Activated CD4-positive, alpha-beta T cell treated with anti-CD3 and anti-CD28 coated beads for 1 hour (primary cell): Measurements from ENCODE around the gene CDIP1.
A peak's percentile ranks its signal among the peaks of the same experiment; 100 is the strongest.
"Not testable (repeated sequence)": the region's sequence is repeated elsewhere in the genome, so short reads cannot be mapped to it uniquely, and the experiment has no call there.

Experiments used
- DNase-seq: peaks from one replicate; pipeline ENCODE4 v3.0.0-alpha.2; 2020

CDIP1 gene

DNA sequence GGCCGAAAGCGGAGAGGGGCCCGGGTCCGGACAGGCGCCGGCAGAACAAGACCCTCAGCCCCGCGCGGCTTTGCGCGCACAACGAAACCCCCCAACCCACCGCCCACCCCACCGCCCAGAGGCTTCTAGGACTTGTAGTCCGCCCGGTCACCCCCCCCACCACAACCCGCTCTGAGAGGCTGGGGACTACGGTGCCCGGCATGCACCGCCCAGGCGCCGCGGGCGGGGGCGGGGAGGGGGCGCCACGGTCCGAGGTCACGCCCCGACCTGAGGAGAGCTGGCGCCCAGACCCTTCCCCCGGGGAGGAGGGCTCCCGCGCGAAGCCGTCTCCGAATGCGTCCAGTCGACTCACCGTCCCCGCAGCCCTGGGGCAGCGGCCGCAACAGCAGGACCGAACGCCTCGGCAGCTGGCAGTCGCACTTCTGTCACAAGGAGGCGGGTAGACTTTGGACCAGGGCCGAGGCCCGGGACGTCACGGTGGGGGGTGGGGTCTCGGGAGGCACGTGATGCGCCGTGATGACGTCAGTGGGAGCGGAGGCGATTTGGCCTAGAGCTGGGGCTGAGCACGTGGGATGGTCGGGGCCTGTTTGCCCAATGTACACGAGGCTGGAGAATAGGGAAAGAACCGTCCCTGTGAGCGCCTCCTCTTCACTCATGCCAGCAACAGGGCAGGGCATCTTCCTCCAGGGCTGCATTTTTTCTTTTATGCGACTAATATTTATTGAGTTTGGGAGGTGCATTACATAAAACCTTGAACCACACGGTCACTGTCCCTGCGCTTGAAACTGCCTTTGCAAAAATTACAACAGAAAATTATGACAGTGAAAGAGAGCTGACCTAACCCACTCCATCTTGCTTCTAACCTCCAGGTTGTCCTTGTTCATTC is at the start of gene CDIP1:
Gene CDIP1 (minus strand): TSS at position 424 of the 886 bp plus-strand sequence. CDS start 24,643 bp downstream, outside the sequence.
- DNase-seq = peak; percentile 92

DNA sequence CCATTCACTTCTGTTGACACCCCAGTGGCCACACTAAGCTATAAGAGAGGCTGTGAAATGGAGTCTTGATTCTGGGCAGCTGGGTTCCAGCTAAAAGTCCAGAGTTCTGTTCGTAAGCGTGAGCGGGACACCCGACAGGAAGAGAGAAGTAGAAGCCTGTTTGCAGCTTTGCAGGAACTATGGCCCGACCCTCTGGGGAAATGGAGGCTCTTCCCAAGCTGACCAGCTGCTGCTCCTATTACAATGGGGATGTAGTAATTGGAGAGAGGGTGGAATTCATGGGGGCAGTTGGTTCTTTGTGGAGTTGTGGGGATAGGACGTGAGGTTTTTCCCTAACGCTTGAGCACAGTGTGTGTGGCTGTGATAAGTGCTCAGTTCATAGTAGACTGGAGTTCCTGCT is 47.7 kb upstream of the CDIP1 start:
- DNase-seq = no peak

DNA sequence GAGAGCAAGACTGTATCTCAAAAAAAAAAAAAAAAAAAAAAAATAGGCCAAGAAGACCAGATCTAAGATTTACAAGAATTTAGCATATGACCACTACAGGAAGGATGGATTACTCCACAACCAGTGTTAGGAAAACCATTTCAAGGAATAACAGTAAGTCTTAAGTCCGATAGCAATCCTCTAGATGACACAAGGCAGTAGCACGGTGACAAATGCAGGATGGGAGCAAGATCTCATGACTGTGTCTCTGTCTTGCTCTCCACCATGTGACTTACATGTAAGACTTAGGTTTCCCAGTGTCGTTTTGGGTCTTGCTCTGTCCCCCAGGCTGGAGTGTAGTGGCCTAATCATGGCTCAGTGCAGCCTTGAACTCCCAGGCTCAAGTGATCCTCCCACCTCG is 45.3 kb upstream of the CDIP1 start:
- DNase-seq = no peak

DNA sequence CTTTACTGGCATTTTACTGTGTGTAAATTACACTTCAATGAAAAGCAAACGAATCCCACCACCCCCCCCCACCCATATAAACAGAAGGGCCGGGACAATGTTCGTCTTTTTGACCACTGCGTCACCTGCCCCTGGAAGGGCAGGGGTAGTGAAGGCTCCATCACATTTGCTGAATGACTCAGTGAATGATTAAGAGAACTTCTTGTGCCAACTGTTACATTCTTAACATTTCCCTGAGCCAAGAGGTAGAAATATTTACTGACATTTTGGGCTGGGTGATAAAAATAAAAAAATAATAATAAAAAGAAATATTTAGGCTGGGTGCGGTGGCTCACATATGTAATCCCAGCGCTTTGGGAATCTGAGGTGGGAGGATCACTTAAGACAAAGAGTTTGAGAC is 41.7 kb upstream of the CDIP1 start:
- DNase-seq = no peak

DNA sequence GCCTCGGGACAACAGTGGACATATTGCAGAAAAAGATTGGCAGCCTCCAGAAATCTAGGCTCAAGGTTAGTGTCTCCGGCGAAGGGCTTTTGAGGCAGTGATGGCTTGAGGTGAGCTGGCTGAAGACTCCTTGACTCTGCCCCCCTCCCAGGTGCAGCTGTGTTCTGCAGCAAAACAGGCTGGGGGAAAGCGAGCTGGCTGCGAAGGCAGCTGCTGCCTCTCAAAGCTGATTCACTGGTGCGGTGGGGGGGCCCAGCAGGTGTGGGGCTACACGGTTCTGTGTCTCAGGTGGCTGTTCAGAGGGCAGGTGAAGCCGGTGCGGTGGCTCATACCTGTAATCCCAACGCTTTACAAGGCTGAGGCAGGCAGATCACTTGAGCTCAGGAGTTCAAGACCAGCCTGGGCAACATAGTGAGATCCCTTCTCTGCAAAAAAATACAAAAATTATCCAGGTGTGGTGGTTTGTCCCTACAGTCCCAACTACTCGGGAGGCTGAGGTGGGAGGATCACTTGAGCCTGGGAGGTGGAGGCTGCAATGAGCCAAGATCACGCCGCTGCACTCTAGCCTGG is 40.5 kb upstream of the CDIP1 start:
- no peak for DNase-seq

DNA sequence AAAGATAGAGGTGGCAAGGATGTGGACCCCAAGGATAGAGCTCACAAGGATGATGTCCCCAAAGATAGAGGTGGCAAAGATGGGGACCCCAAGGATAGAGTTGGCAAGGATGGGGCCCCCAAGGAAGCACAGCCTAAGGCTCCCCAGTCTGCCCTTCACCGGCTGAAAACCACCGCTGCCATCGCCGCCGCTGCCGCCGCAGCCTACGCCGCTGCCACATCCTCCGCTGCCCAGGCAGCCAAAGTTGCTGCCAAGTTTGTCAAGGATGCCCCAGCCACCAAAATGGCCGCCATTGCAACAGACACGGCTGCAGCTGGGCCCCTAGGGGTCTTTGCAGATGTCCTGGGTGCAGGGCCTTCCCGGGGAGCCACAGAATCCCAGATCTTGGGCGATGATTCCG is 37.4 kb upstream of the CDIP1 start:
- DNase-seq = no peak

DNA sequence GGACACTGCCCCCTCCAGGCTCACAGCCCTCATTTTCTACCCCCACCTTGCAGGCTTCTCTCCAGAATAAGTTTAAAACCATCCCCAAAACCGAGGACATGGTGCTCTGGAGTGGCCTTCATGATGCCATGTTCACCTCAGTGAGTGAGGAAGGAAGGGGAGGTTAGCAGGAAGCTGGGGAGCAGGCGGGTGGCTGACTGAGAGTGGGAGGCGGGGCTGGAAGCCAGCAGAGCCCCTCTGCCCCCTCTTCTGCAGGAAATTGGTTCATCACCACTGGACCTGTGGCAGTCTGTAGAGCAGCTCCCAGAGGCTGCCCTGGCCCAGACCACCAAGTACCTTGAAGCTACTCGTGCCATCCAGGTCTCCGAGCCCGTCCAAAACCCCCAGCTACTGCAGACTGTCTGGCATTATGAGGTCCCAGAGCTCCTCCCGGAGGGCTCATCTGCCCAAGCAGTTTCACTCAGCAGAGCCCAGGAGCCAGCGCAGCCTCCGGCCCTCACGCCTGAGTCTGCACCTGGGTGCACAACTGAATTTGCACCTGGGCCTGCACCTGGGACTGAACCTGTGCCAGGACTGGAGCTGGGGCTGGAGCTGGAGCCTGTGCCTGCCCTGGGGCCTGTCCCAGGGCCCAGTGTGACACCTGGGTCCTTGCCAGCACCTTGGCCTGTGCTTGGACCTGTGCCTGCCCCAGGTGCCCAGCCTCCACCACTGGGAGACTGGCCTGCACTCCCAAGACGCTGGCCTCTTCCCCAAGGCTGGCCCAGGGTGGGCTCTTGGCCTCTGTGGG is 36.5 kb upstream of the CDIP1 start:
- no peak for DNase-seq

DNA sequence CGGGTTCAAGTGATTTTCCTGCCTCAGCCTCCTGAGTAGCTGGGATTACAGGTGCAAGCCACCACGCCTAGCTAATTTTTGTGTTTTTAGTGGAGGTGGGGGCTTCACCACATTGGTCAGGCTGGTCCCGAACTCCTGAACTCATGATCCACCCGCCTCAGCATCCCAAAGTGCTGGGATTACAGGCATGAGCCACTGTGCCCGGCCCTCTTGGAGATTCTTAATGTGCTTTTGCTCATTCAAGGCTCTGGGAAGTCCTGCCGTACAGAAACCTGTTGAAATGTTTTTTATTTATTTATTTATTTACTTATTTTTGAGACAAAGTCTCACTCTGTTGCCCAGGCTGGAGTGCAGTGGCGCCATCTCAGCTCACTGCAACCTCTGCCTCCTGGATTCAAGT is 35.4 kb upstream of the CDIP1 start:
- DNase-seq = not testable (repeated sequence)

DNA sequence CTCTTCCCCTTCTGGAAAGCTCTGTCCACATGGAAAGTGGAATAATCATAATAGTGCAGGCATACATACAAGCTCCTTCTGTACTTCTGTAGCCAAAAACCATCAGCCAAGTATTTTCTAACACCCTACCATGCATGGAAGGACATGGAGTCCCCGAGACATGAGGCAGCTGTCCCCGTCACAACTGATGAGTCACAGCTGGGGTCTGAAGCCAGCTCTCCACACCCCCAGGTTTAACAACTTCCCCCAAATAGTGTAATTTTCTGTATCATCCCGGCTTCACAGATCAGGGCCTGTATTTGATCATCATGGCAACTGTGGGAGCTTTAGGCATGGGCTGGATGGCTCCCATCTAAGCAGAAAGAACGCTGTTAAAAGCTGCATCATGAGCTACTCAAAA is 34.1 kb upstream of the CDIP1 start:
- no peak for DNase-seq

DNA sequence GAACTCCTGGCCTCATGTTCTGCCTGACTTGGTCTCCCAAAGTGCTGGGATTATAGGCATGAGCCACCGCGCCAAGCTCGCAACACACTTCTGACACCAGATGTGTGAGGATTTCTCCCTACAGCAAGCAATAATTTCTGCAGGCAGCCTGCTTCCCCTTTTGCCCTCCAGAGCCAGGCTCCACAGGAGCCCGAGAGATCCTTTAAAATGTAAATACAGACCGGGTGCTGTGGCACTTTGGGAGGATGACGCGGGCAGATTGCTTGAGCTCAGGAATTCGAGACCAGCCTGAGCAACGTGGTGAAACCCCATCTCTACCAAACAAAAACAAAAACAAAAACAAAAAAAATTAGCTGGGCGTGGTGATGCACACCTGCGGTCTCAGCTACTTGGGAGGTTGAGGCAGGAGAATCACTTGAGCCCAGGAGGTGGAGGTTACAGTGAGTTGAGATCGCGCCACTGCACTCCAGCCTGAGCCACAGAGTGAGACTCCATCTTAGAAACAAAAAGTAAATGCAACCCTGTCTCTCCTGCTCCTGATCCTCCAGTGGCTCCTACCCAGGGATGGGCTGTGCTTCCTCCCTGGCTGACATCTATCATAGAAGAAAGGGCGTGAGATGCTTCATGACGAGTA is 32.2 kb upstream of the CDIP1 start:
- no peak for DNase-seq

DNA sequence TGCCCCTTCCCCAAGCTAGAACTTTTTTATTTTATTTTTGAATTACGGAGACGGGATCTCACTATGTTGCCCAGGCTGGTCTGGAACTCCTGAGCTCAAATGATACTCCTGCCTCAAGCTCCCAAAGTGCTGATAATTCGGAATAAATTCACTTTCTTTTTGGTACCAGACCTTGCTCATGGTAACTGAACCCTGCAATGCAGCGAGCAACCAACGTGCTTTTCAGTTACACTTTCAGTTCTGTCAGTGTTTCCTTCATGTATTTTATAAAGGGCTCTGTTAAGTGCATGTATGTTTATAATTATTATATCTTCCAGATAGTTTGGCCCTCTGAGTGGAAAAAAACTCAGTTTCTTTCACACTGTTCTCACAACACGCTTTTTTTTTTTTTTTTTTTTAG is 31.5 kb upstream of the CDIP1 start:
- DNase-seq = no peak

DNA sequence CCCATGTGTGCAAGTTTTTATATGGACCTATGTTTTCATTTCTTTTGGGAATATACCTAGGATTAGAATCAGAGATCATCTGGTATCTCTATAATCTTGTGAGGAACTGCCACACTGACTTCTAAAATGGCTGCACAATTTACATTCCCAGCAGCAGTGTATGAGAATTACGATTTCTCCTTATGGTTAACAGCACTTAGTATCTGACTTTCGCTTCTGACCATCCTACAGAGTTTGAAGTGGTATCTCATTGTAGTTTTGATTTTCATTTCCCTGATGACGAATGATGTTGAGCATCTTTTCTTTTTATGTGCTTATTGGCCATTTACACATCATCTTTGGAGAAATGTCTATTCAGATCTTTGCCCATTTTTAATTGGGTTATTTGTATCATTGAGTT is 27.6 kb upstream of the CDIP1 start:
- DNase-seq = no peak

DNA sequence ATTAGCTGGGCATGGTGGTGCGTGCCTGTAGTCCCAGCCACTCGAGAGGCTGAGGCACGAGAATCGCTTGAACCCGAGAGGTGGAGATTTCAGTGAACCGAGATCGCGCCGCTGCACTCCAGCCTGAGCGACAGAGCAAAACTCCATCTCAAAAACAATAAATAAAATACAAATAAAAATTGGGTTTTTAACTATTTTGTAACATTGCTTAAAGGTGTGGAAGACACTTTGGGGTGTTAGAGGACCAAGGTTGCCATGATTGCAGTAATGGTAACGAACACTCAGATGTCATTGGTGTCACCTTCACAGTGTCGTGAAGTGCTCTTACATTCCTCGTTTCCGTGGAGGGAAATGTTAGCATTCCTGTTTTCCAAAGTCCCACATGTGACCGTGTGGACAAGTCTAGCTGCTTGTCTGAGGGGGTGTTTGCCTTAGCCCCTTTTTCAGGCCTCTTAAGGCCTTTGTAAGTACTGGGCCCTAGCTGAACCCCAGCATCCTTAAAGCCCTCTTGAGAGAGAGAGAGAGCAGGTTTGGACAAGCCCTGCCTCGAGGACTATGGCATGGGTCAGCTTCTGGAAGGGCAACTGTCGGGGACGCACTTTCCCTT is 26.2 kb upstream of the CDIP1 start:
- DNase-seq = no peak

DNA sequence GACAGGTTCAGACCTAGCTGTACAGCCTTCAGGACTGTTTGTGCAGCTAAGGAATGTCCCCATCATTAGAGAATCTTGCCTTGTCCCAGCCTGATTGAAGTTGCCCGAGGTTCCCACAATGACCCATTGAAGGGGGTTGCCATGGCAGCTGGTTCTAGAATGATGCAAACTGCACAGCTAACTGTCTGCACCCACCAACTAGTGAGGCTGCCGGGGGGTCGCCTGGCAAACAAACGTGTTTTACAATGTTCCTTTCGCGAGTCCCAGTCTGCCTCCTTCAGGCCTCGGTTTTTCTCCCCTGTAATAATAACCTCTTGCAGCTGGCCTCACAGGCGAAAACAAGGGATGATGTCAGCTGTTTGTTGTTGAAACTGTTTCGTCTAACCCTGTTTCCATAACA is 23.0 kb upstream of the CDIP1 start:
- DNase-seq = no peak

DNA sequence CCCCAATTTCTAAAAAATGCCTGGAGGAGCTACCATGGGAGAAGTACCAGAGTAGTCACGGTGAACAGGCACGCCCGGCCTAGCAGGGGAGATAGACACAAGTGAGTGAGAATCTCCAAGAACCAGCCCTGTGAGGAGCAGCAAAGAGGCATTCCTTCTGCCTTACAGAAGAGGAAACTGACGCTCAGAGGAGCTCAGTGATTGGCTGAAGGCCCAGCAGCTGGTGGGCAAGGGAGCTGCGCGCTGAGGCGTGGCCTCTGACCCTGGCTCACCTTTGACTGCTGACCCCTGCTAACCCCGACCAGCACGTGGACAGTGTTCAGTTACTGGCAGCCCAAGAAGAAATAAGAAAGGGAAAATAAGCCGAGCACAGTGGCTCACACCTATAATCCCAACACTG is 19.4 kb upstream of the CDIP1 start:
- no peak for DNase-seq

DNA sequence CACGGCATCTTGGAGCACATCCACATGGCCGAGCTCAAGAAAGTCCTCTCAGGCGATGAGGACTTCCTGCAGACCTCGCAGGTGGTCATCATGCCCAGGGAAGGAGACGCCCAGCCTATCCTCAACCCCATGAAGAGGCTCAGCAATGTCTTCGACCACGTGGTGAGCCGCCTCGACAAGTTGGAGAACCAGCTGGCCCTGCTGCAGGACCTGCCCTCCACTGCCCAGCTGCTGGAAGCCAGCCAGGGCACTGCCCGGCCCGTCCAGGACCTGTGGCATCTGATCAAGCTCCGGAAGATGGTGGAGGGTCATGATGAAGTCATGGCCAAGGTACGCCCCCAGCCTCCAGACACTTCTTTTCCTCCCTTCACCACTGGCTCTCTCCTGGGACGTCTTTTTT is 18.0 kb upstream of the CDIP1 start:
- DNase-seq = no peak

DNA sequence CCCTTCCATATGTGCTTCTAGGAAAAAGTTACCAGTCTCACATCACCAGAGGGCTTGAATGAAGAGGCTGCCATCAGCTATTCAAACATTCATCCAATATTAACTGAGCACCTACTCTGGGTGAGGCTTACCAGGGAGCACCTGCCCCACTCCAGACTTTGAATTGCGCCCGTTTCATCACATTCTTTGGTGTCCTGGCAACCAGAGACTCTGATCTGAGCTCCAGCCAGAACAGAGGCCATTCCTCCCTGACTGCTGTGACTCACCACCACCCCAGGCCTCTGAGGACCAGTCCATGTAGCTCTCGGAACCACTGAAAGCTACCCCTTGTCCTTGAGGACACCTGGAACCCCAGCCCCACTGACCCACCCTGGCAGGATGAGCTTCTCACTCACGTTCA is 17.5 kb upstream of the CDIP1 start, which contains the start of gene C16orf96:
Gene C16orf96 (plus strand): TSS at position 229 of the 400 bp plus-strand sequence. CDS start 150 bp downstream, at position 379.
- no peak for DNase-seq

DNA sequence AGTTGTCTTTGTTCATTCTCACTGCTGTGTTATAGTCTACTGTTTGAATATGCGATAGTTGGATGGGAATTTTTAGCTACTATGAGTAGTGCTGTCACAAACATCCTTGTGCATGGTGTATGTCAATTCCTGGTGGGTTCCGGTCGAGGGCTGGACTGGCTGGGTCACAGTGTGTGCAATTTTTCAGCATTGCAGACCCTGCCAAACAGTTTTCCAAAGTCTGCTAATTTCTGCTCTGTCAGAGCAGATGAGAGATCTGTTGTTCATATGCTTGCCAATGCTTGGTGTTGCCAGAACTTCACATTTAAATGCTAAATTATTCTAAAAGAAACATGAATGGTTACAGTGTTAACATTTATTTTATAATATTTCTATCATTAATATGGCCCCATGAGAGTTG is 14.0 kb upstream of the CDIP1 start:
- no peak for DNase-seq

DNA sequence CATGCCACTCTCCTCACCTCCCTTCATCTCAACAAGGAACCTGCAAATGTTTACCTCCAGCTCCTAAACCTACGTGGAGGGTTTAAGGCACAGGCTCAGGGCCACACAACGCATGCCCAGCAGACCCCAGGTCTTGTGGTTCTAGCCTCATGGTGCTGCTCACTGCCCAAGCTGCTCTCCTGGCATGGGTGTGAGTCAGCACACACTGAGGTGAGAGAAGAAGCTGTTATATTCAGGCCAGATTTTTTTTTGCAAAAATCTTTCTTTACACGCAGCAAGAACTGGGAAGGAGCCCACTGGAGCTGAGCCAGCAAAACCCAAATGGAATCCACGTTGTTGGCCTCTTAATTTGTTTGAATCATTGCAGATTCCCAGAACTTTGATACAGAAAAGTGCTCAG is 12.0 kb upstream of the CDIP1 start:
- no peak for DNase-seq

DNA sequence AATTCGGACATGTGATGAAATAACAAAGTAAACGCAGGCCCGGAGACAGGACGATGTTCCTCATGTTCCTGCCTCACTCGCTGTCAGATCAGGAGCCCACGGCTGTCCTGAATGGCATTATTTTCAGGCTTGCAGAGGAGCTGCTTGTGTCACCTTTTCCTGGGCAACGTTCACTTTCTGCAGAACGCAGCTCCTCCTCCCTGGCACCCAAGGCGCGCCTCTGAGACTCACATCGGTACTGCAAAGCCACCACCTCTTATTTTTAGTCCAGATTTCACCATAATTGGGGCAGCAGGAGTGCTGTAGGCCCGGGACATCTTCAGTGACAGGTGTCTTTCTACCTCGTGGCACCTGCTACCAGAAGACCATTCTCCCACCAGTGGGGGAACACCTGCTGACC is 9.6 kb upstream of the CDIP1 start:
- DNase-seq = no peak

DNA sequence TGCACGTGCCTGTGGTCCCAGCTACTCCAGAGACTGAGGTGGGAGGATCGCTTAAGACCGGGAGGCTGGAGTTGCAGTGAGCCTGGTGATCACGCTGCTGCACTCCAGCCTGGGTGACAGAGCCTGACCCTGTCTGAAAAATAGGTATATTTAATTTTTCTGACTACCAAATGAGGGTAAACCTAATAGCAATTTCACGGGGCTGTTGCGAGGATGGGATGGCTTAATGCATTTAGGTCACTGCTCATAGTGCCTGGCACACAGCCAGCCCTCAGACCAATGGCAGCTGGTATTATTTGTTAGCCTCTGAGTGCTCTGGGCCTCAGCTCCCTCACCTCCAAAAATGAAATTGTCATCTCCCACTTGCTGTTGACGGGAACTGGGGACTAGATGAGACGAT is 5.9 kb upstream of the CDIP1 start:
- DNase-seq = no peak

DNA sequence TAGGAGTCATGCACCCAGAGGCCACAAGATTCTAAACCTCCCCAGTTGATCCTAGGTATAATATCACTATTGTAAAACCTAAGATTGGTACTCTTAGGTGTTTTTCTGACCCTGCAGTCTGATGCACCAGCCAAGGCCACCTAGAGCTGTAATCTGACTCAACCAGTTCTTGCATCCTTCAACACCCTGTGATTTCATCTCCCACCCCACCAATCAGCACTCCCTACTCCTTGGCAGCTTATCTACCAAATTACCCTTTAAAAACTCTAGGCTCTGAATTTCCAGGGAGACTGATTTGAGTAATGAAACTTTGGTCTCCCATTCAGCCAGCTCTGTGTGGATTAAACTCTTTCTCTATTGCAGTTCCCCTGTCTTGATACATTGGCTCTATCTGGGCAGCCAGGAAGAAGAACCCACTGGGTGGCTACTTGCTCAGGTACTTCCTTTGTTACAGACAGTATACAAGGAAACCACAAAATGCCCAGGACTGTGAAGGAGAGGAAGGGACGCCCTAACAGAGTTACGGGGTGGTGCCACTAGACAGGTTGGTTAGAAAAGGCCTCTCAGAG is 1.2 kb upstream of the CDIP1 start:
- DNase-seq = no peak
